Natural killer cell (primary cell): ENCODE data around the gene EPM2A. TPM values are rescaled to one million over a fixed set of nuclear protein-coding genes. Genes with fewer than 3 reads are reported as not detected.

ENCODE experiments used
- ATAC-seq, 3 donors: fragments of 150-1000 bp in 2 of 3; fragments of 200-7000 bp in 1 of 3; cut with Tn5 transposase; 1 replicate in 1 of 3; 2 replicates in 2 of 3; pipeline ENCODE4 v1.10.0; 2021; ENCODE audit warnings: mild to moderate bottlenecking in 2 of 3, moderate library complexity in 2 of 3
- DNase-seq, 2 donors: peaks; one replicate each; pipeline versions ENCODE4 v3.0.0 to v3.0.0-alpha.2; 2013 to 2021; ENCODE audit warnings: mixed read lengths in 1 of 2
- H3K27ac ChIP-seq: one replicate; pipeline ENCODE4 v1.5.1; 2013; ENCODE audit warnings: mild to moderate bottlenecking, low read length
- H3K27me3 ChIP-seq: one replicate; pipeline ENCODE4 v1.6.1; 2013; ENCODE audit warnings: low read length; ENCODE audit not compliant: control insufficient read depth, insufficient read depth
- H3K36me3 ChIP-seq: one replicate; pipeline ENCODE4 v1.6.1; 2013; ENCODE audit warnings: low read length; ENCODE audit not compliant: control insufficient read depth, insufficient read depth
- H3K4me1 ChIP-seq: one replicate; pipeline ENCODE4 v1.6.1; 2013; ENCODE audit warnings: low read length; ENCODE audit not compliant: control insufficient read depth, insufficient read depth
- H3K4me3 ChIP-seq: one replicate; pipeline ENCODE4 v1.5.1; 2013; ENCODE audit warnings: low read length
- H3K9me3 ChIP-seq: one replicate; pipeline ENCODE4 v1.6.1; 2013; ENCODE audit warnings: low read length; ENCODE audit not compliant: control insufficient read depth, insufficient read depth
- H3K27ac Mint-ChIP-seq, 2 donors: one replicate each; pipeline ENCODE4 v1.8.0; 2022; ENCODE audit warnings: mild to moderate bottlenecking in 2 of 2, mixed read lengths in 2 of 2, moderate library complexity in 1 of 2
- H3K27me3 Mint-ChIP-seq, 2 donors: one replicate each; pipeline ENCODE4 v1.8.0; 2022; ENCODE audit warnings: low read depth in 2 of 2, mixed read lengths in 2 of 2
- H3K36me3 Mint-ChIP-seq: one replicate; pipeline ENCODE4 v1.8.0; 2022; ENCODE audit warnings: mixed read lengths
- H3K4me1 Mint-ChIP-seq, 2 donors: one replicate each; pipeline ENCODE4 v1.8.0; 2022; ENCODE audit warnings: mixed read lengths in 2 of 2
- H3K4me3 Mint-ChIP-seq: one replicate; pipeline ENCODE4 v1.8.0; 2022; ENCODE audit warnings: mild to moderate bottlenecking, moderate library complexity, mixed read lengths
- H3K9me3 Mint-ChIP-seq, 2 donors: one replicate each; pipeline ENCODE4 v1.8.0; 2022; ENCODE audit warnings: mixed read lengths in 2 of 2
- WGBS: methylation state at CpG from one replicate; pipeline ENCODE4 v1.1.7; 2013; ENCODE audit warnings: missing lambda C conversion rate; ENCODE audit not compliant: insufficient coverage; 5-methylcytosine and 5-hydroxymethylcytosine counted together
- intact Hi-C: fragments of 100-400 bp; cut with micrococcal nuclease; formaldehyde crosslinking; loops from one replicate; pipeline ENCODE4 v1.14.2; 2022
- total RNA-seq, 4 donors: library from RNA; stranded (reverse); fragments of 120-200 nt in 1 of 4; gene quantifications; one replicate each; pipeline versions ENCODE4 v1.2.3 to v1.2.4, GENCODE V29; 2013 to 2022
- TF ChIP-seq, protein P1 (sequence below): fragments of 200-600 bp; IDR thresholded peaks from one replicate; pipeline ENCODE4 v1.8.0; 2022; ENCODE audit warnings: antibody characterized with exemption

Gene EPM2A
- total RNA-seq, 3 donors from 2014 or later (not counting 1 experiment from before 2014, with no cell fraction given): 5.2 to 6.9 (median 6.7) TPM

DNA sequence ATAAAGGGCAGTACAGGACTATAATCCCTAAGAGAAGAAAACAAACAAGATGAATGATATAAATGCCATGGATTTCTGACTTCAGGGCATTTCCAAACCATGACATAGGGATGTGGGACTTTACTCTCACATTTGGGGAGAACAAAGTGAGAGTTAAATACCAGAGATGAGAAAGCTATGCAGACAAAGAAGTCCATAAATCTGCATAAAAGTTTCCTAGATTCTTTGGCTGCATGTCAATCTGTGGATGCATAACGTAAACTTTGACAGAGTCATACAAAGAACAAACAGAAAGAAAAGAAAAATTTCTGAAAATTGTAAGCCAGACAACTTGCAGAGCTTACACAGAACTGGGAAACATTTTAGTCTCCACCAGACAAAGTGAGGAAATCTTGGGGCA is 11.7 kb downstream of the EPM2A start:
- no peaks in the 10 kb centered on the region for H3K4me1 ChIP-seq
- no peaks in the 10 kb centered on the region for H3K4me1 Mint-ChIP-seq

DNA sequence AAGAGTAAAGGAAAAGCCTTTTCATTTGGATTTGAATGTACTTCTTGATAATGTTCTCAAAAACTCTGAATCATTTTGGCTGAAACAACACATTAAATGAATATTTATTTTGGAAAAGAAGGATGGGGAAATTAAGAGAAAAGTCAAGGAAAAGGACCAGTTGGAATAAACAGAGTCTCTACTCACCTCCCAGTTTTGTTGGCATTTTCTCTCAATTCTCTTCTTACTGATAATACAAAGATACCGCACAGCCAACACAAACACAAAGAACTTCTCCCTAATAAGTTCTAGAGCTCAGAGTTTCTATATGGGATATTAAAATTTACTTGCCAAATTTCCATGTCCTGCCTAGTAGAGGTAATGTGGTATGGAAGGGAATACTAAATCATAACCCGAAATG is 13.1 kb downstream of the EPM2A start:
- H3K9me3 ChIP-seq: no peaks in the 10 kb centered on the region
- Mint-ChIP-seq H3K27ac (no peak overlapping the region), H3K4me1 (no peaks in the 10 kb centered on the region), H3K27me3 (no peaks in the 10 kb centered on the region), H3K9me3 (peaks cover 0 to 2% of the 10 kb centered on the region in 2 donors), H3K4me3 (no peak overlapping the region), H3K36me3 (peaks cover 6% of the 10 kb centered on the region)
- H3K27me3 ChIP-seq: no peaks in the 10 kb centered on the region
- no peak for DNase-seq
- TF ChIP-seq, protein P1, sequence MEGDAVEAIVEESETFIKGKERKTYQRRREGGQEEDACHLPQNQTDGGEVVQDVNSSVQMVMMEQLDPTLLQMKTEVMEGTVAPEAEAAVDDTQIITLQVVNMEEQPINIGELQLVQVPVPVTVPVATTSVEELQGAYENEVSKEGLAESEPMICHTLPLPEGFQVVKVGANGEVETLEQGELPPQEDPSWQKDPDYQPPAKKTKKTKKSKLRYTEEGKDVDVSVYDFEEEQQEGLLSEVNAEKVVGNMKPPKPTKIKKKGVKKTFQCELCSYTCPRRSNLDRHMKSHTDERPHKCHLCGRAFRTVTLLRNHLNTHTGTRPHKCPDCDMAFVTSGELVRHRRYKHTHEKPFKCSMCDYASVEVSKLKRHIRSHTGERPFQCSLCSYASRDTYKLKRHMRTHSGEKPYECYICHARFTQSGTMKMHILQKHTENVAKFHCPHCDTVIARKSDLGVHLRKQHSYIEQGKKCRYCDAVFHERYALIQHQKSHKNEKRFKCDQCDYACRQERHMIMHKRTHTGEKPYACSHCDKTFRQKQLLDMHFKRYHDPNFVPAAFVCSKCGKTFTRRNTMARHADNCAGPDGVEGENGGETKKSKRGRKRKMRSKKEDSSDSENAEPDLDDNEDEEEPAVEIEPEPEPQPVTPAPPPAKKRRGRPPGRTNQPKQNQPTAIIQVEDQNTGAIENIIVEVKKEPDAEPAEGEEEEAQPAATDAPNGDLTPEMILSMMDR: no peak
- intact Hi-C loops: no loop called here
- H3K4me3 ChIP-seq: no peak overlapping the region
- H3K36me3 ChIP-seq: no peaks in the 10 kb centered on the region
- ATAC-seq: no peak
- no CpG with 5 or more reads among the region's 2 CpGs for WGBS
- no peaks in the 10 kb centered on the region for H3K4me1 ChIP-seq
- no peak overlapping the region for H3K27ac ChIP-seq

More for the DNA sequence above, 11.7 kb downstream of the EPM2A start:
- TF ChIP-seq, protein P1: no peak
- WGBS: 100% methylated on average over 1 of the region's 1 CpG
- Histone ChIP-seq H3K9me3 (peaks cover 1% of the 10 kb centered on the region), H3K27me3 (no peaks in the 10 kb centered on the region), H3K27ac (no peak overlapping the region), H3K36me3 (no peaks in the 10 kb centered on the region), H3K4me3 (no peak overlapping the region)
- H3K4me3 Mint-ChIP-seq: no peak overlapping the region
- no peak overlapping the region for H3K27ac Mint-ChIP-seq
- peaks cover 6% of the 10 kb centered on the region for H3K36me3 Mint-ChIP-seq
- intact Hi-C loops: no loop called here
- no peak for ATAC-seq
- peaks cover 0 to 2% of the 10 kb centered on the region in 2 donors for H3K9me3 Mint-ChIP-seq
- no peak for DNase-seq
- no peaks in the 10 kb centered on the region for H3K27me3 Mint-ChIP-seq

- Histone ChIP-seq H3K36me3 (no peaks in the 10 kb centered on the region), H3K9me3 (no peaks in the 10 kb centered on the region), H3K27ac (no peak overlapping the region), H3K4me1 (no peaks in the 10 kb centered on the region), H3K27me3 (no peaks in the 10 kb centered on the region), H3K4me3 (no peak overlapping the region)
- intact Hi-C loops: no loop called here
- no peaks in the 10 kb centered on the region for H3K27me3 Mint-ChIP-seq
- peaks cover 0 to 4% of the 10 kb centered on the region in 2 donors for H3K9me3 Mint-ChIP-seq
- H3K4me3 Mint-ChIP-seq: no peak overlapping the region
- DNase-seq (no peak), ATAC-seq (no peak)
- WGBS: 96% methylated on average over 3 of the region's 3 CpGs
- no peak overlapping the region for H3K27ac Mint-ChIP-seq
- peaks cover 6% of the 10 kb centered on the region for H3K36me3 Mint-ChIP-seq
- TF ChIP-seq, protein P1: no peak
- H3K4me1 Mint-ChIP-seq: no peaks in the 10 kb centered on the region
These were observed 14.2 kb downstream of the EPM2A start for GRCh38 chr6:145721144-145721543.

GRCh38 chr6:145715426-145715825 is 19.9 kb downstream of the EPM2A start:
- ATAC-seq (no peak), DNase-seq (no peak)
- Mint-ChIP-seq H3K4me3 (no peak overlapping the region), H3K36me3 (peaks cover 15% of the 10 kb centered on the region), H3K27ac (no peak overlapping the region), H3K4me1 (peaks cover 16 to 19% of the 10 kb centered on the region in 2 donors), H3K9me3 (peaks cover 8 to 11% of the 10 kb centered on the region in 2 donors), H3K27me3 (no peaks in the 10 kb centered on the region)
- TF ChIP-seq, protein P1: no peak
- Histone ChIP-seq H3K4me3 (no peak overlapping the region), H3K36me3 (no peaks in the 10 kb centered on the region), H3K27ac (no peak overlapping the region), H3K9me3 (no peaks in the 10 kb centered on the region), H3K4me1 (no peaks in the 10 kb centered on the region), H3K27me3 (no peaks in the 10 kb centered on the region)
- WGBS: 95% methylated on average over 4 of the region's 4 CpGs
- intact Hi-C loops: no loop called here
